Stimulated activated naive B cell treated with anti-CD40 and anti-IgM and Interleukin-4, amounts not matched to agents 10 μg/mL and 1 μg/mL and 100 μg/mL, for 72 hours (primary cell): ENCODE results near the gene HEXA.
"Not testable (repeated sequence)": the region's sequence is repeated elsewhere in the genome, so short reads cannot be mapped to it uniquely, and the experiment has no call there.

ENCODE experiments used
- ATAC-seq, 2 donors: fragments of 150-1000 bp; cut with Tn5 transposase; replicated peaks; 2 replicates each; pipeline ENCODE4 v1.10.0; 2021; ENCODE audit warnings: moderate library complexity in 1 of 2
- DNase-seq: peaks from one replicate; pipeline ENCODE4 v3.0.0; 2021
- H3K27ac Mint-ChIP-seq: one replicate; pipeline ENCODE4 v1.8.0; 2022; ENCODE audit warnings: mild to moderate bottlenecking, mixed read lengths
- H3K27me3 Mint-ChIP-seq, 2 donors: one replicate each; pipeline ENCODE4 v1.8.0; 2022; ENCODE audit warnings: mixed read lengths in 2 of 2
- H3K36me3 Mint-ChIP-seq, 2 donors: one replicate each; pipeline ENCODE4 v1.8.0; 2022; ENCODE audit warnings: mixed read lengths in 2 of 2, mild to moderate bottlenecking in 1 of 2
- H3K4me1 Mint-ChIP-seq, 2 donors: one replicate each; pipeline ENCODE4 v1.8.0; 2022; ENCODE audit warnings: mixed read lengths in 2 of 2, mild to moderate bottlenecking in 1 of 2
- H3K4me3 Mint-ChIP-seq, 2 donors: one replicate each; pipeline ENCODE4 v1.8.0; 2022; ENCODE audit warnings: mild to moderate bottlenecking in 2 of 2, mixed read lengths in 2 of 2, moderate library complexity in 1 of 2
- H3K9me3 Mint-ChIP-seq, 2 donors: one replicate each; pipeline ENCODE4 v1.8.0; 2022; ENCODE audit warnings: mixed read lengths in 2 of 2, mild to moderate bottlenecking in 1 of 2

HEXA gene

DNA sequence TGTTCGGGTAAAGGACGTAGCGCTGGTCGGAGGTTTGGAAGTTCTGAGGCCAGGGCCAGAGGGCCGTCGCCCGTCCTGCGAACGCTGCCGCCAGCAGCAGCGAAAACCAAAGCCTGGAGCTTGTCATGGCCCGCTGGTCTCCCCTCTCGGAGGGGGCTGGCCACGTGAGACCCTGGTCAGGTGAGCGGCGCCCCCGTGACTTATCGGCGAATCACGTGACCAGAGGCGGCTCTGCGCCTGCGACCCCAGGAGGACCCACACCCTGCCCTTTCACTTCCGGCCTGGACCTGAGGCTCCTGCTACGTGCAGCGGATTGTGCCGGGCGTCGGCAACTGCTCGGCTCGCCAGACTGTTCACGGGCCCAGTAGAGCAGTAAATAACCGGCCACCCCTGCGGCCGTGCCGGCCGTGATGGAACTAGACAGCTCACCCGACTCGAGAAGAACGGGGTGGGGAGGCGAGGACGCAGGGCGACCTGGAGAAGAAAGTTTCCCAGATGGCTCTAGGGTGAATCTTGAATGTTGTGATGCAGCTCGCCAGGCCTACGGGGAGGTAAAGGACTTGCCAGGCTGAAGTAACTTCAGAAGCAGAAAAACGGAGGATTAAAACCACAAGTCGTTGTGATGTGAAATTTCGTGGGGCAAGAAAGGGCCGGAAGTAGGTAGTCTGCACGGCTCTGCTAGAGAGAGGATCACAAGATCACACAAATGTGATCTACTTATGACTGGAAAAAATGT lies at the start of gene HEXA:
TSS of gene HEXA (minus strand) at position 169 of the 736 bp plus-strand sequence. CDS start at position 127, 42 bp downstream.
- H3K36me3 Mint-ChIP-seq, result peaks cover 11 to 30% of the 10 kb centered on the region in 2 donors
- H3K9me3 Mint-ChIP-seq, result no peaks in the 10 kb centered on the region
- DNase-seq (peak; percentile 98), ATAC-seq (peak; percentile 90 to 94)
- peak within 1 kb of the TSS; percentile 99 for H3K27ac Mint-ChIP-seq
- H3K4me1 Mint-ChIP-seq, result peaks cover 38 to 64% of the 10 kb centered on the region in 2 donors
- peak within 1 kb of the TSS; percentile 95 to 97 for H3K4me3 Mint-ChIP-seq
- H3K27me3 Mint-ChIP-seq, result no peaks in the 10 kb centered on the region

DNA sequence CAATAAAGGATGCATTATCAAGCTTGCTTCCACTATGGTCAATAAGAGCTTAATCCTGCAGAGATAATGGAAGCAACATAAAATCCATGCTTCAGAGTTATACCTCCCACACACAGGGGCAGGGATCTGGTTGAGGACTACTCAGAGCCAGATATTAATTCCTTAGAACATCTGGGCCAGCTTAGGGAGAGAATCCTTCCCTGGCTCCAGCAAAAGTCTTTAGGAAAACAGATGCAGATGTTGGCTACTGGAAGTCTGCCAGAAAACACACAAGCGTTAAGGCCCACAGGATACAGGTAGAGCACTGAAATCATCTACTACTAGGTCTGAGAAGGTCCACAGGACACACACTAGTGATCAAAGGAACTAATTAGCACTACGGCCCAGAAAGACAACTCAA lies 47.4 kb upstream of the HEXA start:
- H3K4me3 Mint-ChIP-seq, result no peak overlapping the region
- peaks cover 3 to 5% of the 10 kb centered on the region in 2 donors for H3K27me3 Mint-ChIP-seq
- H3K9me3 Mint-ChIP-seq, result peaks cover 25 to 27% of the 10 kb centered on the region in 2 donors
- H3K4me1 Mint-ChIP-seq, result peaks cover 5 to 6% of the 10 kb centered on the region in 2 donors
- no peak overlapping the region for H3K27ac Mint-ChIP-seq
- H3K36me3 Mint-ChIP-seq, result peaks cover 4 to 10% of the 10 kb centered on the region in 2 donors
- ATAC-seq (no peak), DNase-seq (no peak)

DNA sequence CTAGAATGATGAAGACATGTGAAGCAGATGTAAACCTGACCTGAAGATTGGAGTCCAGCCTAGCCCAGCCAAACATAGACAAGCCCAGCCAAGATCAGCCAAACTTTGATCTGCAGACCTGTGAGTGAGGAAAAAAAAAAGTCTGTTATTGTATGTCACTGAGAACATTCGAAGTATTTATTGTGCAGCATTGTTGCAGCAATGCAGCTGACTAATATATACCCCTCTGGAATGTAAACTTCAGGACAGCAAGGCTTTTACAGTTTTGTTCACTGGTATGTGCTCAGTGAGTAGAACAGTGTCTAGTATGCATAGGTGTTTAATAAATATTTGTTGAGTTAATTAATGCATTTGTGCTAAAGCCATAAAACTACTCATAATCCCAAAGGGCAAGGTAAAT lies 45.7 kb upstream of the HEXA start:
- Mint-ChIP-seq H3K27me3 (peaks cover 3 to 5% of the 10 kb centered on the region in 2 donors), H3K27ac (no peak overlapping the region), H3K36me3 (peaks cover under 1 to 2% of the 10 kb centered on the region in 2 donors), H3K9me3 (peaks cover 14 to 16% of the 10 kb centered on the region in 2 donors), H3K4me1 (peaks cover 5 to 6% of the 10 kb centered on the region in 2 donors), H3K4me3 (no peak overlapping the region)
- ATAC-seq, result no peak
- no peak for DNase-seq

DNA sequence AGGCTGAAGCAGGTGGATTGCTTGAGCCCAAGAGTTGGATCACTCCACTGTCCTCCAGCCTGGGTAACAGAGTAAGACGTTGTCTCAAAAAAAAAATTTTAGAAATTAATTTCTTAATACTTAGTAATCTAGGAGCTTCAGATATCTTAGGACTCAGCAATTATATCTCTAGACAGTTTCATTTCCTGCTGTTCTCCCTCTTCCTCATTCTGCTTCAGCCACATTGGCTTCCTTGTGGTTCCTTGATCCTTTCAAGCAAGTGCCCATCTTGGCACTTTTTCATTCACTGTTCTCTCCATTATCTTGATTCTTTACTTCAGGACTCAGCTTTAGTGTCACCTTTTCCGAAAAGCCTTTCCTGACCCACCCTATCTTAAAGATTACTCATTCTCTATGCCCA lies 44.8 kb upstream of the HEXA start:
- Mint-ChIP-seq H3K9me3 (peaks cover 10 to 12% of the 10 kb centered on the region in 2 donors), H3K4me3 (no peak overlapping the region), H3K4me1 (peaks cover 5 to 6% of the 10 kb centered on the region in 2 donors), H3K27ac (no peak overlapping the region), H3K27me3 (peaks cover 3 to 5% of the 10 kb centered on the region in 2 donors), H3K36me3 (no peaks in the 10 kb centered on the region)
- ATAC-seq (no peak), DNase-seq (no peak)

DNA sequence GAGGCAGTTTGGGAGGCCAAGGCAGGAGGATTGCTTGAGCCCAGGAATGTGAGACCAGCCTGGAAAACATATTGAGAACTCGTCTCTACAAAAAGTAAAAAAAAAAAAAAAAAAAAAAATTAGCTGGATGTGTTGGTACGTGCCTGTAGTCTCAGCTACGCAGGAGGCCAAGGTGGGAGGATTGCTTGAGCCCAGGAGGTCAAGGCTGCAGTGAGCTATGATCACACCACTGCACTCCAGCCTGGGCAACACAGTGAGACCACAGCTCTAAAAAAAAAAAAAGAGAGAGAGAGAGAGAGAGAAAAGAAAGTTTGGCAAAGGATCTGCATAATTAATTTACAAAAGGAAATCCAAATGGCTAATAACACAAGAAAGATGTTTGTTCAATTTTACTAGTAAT lies 44.0 kb upstream of the HEXA start:
- not testable (repeated sequence) for DNase-seq, H3K36me3 Mint-ChIP-seq, H3K4me3 Mint-ChIP-seq, ATAC-seq, H3K27me3 Mint-ChIP-seq, H3K27ac Mint-ChIP-seq, H3K4me1 Mint-ChIP-seq
- H3K9me3 Mint-ChIP-seq, result peaks cover 8 to 11% of the 10 kb centered on the region in 2 donors

DNA sequence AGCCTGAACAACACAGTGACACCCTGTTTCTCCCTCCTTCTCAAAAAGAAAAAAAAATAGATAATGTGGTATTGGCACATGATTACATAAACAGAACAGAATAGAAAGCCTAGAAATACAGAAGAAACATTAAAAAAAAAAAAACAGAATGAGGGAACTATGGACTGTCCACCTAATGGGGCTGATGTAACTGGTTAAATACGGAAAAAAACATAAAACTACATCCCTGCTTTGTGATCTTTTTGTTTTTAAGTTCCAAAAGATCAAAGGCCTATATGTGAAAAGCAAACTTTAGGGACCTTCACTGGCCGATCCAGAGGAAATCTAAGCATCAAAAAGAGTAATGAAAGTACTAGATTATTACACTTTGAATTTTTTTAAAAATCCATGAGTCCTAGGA lies 39.5 kb upstream of the HEXA start:
- no peak for DNase-seq
- no peak for ATAC-seq
- peaks cover 6 to 9% of the 10 kb centered on the region in 2 donors for H3K27me3 Mint-ChIP-seq
- H3K27ac Mint-ChIP-seq, result no peak overlapping the region
- H3K9me3 Mint-ChIP-seq, result peaks cover 0 to 1% of the 10 kb centered on the region in 2 donors
- no peaks in the 10 kb centered on the region for H3K4me1 Mint-ChIP-seq
- no peaks in the 10 kb centered on the region for H3K36me3 Mint-ChIP-seq
- H3K4me3 Mint-ChIP-seq, result no peak overlapping the region

DNA sequence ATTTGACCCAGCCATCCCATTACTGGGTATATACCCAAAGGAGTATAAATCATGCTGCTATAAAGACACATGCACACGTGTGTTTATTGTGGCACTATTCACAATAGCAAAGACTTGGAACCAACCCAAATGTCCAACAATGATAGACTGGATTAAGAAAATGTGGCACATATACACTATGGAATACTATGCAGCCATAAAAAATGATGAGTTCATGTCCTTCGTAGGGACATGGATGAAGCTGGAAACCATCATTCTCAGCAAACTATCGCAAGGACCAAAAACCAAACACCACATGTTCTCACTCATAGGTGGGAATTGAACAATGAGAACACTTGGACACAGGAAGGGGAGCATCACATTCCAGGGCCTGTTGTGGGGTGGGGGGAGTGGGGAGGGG lies 37.5 kb upstream of the HEXA start:
- not testable (repeated sequence) for H3K4me1 Mint-ChIP-seq, ATAC-seq, H3K4me3 Mint-ChIP-seq, H3K36me3 Mint-ChIP-seq, DNase-seq, H3K9me3 Mint-ChIP-seq, H3K27ac Mint-ChIP-seq
- H3K27me3 Mint-ChIP-seq, result peaks cover 12 to 17% of the 10 kb centered on the region in 2 donors

DNA sequence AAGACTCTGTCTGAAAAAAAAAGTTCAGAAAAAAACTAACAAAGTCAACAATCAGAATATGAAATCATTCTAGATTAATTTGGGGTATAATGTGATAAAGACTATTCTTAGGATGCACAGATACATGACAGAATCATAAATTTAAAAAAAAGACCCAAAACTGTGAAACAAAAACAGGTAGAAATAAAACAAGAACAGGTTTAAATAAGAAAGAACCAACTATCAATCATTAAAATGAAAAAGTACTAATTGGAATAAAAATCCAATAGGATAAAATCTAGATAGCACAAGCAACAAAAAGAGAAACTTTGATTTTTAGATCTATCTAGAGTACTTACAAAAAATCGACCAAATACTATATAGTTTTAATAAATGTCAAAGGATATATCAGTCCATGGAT lies 35.7 kb upstream of the HEXA start:
- Mint-ChIP-seq H3K4me1 (no peaks in the 10 kb centered on the region), H3K4me3 (no peak overlapping the region), H3K9me3 (peaks cover 0 to 1% of the 10 kb centered on the region in 2 donors), H3K27ac (no peak overlapping the region), H3K36me3 (no peaks in the 10 kb centered on the region), H3K27me3 (peaks cover 25 to 30% of the 10 kb centered on the region in 2 donors)
- DNase-seq (no peak), ATAC-seq (no peak)

DNA sequence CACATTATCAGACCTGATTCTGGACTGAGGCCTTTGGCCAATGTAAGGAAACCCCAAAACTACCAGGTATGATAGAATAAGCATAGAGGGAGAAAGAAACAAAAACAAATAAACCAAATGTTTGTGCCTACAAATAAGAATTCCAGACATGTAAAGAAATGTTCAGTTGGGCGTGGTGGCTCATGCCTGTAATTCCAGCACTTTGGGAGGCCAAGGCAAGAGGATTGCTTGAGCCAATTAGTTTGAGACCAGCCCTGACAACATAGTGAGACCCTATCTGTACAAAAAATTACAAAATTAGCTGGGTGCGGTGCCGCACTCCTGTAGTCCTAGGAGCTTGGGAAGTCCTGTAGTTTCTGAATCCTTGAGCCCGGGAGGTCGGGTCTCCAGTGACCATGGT lies 35.3 kb upstream of the HEXA start:
- DNase-seq, result no peak
- Mint-ChIP-seq H3K9me3 (peaks cover 0 to 1% of the 10 kb centered on the region in 2 donors), H3K4me3 (no peak overlapping the region), H3K27me3 (peaks cover 28 to 33% of the 10 kb centered on the region in 2 donors), H3K4me1 (no peaks in the 10 kb centered on the region), H3K27ac (no peak overlapping the region), H3K36me3 (no peaks in the 10 kb centered on the region)
- no peak for ATAC-seq

DNA sequence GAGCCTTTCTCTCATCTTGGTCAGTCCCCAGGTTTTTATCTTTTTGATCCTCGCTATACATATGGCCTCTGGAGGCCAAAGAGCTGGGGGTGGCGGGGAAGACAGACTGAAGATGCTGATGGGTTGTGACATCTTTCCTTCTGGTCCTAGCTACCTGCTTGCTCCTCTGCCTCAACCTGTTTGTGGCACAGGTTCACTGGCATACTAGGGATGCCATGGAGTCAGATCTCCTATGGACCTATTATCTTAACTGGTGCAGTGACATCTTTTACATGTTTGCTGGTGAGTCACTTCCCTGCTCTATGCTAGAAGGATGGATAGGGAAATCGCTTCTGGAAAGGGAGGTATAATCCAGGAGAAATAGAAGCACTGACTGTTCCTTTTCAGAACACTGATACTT lies 31.1 kb upstream of the HEXA start:
- H3K4me3 Mint-ChIP-seq, result no peak overlapping the region
- no peaks in the 10 kb centered on the region for H3K36me3 Mint-ChIP-seq
- H3K9me3 Mint-ChIP-seq, result peaks cover 0 to 1% of the 10 kb centered on the region in 2 donors
- peaks cover 51 to 55% of the 10 kb centered on the region in 2 donors for H3K27me3 Mint-ChIP-seq
- DNase-seq, result no peak
- ATAC-seq, result no peak
- H3K27ac Mint-ChIP-seq, result no peak overlapping the region
- no peaks in the 10 kb centered on the region for H3K4me1 Mint-ChIP-seq

DNA sequence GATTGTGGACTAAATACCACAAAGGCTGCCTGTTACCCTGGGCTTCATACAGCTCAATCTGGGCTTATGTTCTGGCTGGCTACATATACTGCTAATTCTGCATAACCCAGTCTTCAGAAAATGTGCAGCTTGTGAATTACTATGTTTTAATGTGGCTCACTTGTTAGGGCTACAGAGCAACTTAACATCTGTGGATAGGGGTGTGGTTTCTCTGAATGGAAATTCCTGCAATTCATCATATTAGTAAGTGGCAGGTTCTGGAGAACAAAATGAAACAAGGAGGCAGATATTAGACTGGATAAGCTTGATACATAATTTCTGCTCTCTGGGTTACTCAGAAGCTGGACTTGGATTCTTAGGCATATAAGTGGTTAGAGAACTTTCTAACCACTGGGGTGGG lies 29.0 kb upstream of the HEXA start:
- peaks cover 45 to 55% of the 10 kb centered on the region in 2 donors for H3K27me3 Mint-ChIP-seq

DNA sequence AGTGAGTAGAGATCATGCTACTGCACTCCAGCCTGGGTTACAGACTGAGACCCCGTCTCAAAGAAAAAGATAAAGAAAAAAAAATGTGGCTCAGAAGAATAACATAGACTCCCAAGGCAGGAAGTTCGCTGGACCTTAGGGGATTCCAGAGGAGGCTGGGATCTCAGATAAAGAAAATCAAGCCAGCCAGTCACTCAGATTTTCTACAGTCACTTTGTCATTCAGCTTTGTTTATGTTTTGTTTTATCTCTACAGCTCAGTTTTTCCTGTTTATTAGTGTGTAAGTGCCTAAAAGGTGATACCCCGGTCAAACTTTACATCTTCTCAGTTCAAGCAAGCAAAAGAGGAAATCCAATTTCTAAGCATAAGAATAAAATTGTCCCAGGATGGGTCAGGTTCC lies 28.5 kb upstream of the HEXA start:
- H3K27me3 Mint-ChIP-seq, result peaks cover 41 to 50% of the 10 kb centered on the region in 2 donors
- no peaks in the 10 kb centered on the region for H3K9me3 Mint-ChIP-seq
- ATAC-seq, result no peak

More for the DNA sequence above, 29.0 kb upstream of the HEXA start:
- ATAC-seq (no peak), DNase-seq (no peak)
- Mint-ChIP-seq H3K4me3 (no peak overlapping the region), H3K9me3 (no peaks in the 10 kb centered on the region), H3K4me1 (no peaks in the 10 kb centered on the region), H3K36me3 (no peaks in the 10 kb centered on the region), H3K27ac (no peak overlapping the region)

DNA sequence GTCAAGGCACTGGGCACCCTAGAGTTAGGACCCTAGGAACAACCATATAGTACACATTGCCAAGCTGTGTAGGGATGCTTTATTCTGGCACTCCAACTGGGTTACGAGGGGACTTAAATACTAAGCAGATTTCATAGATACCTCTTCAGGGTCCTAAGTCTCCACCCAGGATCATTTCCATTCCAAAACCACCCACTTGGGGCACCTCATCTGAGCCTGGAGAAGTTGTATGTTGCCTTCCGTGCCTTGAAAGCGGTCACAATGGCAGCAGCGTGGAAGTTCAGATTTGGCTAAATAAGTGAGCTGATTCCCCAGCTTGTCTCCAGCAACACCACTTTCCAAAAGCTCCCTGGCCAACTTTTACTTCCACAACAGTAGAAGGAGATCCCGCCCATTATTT lies 26.9 kb upstream of the HEXA start:
- no peak for DNase-seq
- no peaks in the 10 kb centered on the region for H3K9me3 Mint-ChIP-seq
- H3K36me3 Mint-ChIP-seq, result no peaks in the 10 kb centered on the region
- H3K27ac Mint-ChIP-seq, result no peak overlapping the region
- ATAC-seq, result no peak
- no peaks in the 10 kb centered on the region for H3K4me1 Mint-ChIP-seq
- peaks cover 38 to 56% of the 10 kb centered on the region in 2 donors for H3K27me3 Mint-ChIP-seq
- H3K4me3 Mint-ChIP-seq, result no peak overlapping the region

More for the DNA sequence above, 28.5 kb upstream of the HEXA start:
- H3K36me3 Mint-ChIP-seq, result no peaks in the 10 kb centered on the region
- no peak for DNase-seq
- no peak overlapping the region for H3K27ac Mint-ChIP-seq
- no peaks in the 10 kb centered on the region for H3K4me1 Mint-ChIP-seq
- H3K4me3 Mint-ChIP-seq, result no peak overlapping the region

DNA sequence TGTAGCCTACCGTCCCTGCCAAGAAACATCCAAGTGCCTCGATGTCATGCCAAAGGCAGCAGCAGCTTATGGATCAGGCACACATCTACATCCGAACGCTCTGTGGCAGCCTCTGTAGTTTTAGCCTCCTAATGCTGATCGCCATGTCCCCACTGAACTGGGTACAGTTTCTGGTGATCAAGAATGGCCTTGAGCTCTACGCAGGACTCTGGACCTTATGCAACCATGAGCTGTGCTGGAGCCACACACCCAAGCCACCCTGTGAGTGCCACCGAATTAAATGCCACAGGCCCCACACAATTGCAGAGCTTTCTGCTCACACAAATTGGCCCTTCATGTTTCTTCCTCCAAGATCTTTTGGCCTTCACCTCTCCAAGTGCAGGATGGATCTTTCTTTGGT lies 22.8 kb upstream of the HEXA start:
- Mint-ChIP-seq H3K27me3 (peaks cover 17 to 37% of the 10 kb centered on the region in 2 donors), H3K9me3 (no peaks in the 10 kb centered on the region), H3K4me1 (no peaks in the 10 kb centered on the region), H3K27ac (no peak overlapping the region), H3K4me3 (no peak overlapping the region), H3K36me3 (no peaks in the 10 kb centered on the region)
- DNase-seq (no peak), ATAC-seq (no peak)

DNA sequence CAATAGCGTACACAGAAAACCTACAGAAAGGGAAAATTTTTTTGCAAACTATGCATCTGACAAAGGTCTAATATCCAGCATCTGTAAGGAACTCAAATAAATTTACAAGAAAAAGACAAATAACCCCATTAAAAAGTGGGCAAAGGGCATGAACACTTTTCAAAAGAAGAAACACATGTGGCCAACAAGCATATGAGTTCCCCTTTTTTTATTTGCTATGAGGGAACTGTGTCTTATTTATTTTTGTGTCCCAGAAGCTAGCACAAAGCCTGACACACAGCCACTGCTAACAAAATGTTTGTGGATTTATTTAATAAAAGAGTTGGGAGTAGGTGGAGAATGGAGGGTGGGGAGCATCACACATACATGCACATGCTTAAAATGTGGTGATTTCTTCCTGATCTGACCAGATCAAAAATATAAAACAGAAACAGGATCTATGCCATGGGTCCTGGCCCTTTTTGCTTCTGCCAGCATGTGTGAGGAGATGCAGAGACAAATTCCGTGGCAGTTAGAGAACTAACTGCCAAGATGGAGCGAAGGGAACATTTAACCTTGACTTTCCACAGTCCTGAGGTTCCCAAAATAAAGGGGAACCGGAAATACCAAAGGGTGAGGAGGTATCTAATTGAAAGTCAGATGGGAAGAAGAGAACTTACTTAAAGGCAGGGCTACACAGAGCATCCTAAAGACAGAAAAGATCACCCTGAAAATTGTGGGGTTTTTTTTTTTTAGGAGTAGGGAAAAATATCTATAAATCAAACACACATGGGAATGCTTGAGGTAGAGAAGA lies 22.2 kb upstream of the HEXA start, which contains the start of gene TMEM202:
TSS of gene TMEM202 (plus strand) at position 510 of the 793 bp plus-strand sequence. CDS start at position 532, 22 bp downstream.
- no peaks in the 10 kb centered on the region for H3K4me1 Mint-ChIP-seq
- no peak within 1 kb of the TSS for H3K27ac Mint-ChIP-seq
- no peak within 1 kb of the TSS for H3K4me3 Mint-ChIP-seq
- no peaks in the 10 kb centered on the region for H3K9me3 Mint-ChIP-seq
- H3K36me3 Mint-ChIP-seq, result no peaks in the 10 kb centered on the region
- no peak for DNase-seq
- peaks cover 16 to 30% of the 10 kb centered on the region in 2 donors for H3K27me3 Mint-ChIP-seq
- ATAC-seq, result no peak
